Panc1 (cell line): ENCODE results near the gene RAB10. TPM values are rescaled to one million over a fixed set of nuclear protein-coding genes. Genes with fewer than 3 reads are reported as not detected.
"Not testable (repeated sequence)": the region's sequence is repeated elsewhere in the genome, so short reads cannot be mapped to it uniquely, and the experiment has no call there.

Experiments
- ATAC-seq: fragments of 200-7000 bp; cut with Tn5 transposase; 2 replicates; pipeline ENCODE4 v1.9.1; 2020; ENCODE audit warnings: mild to moderate bottlenecking, moderate library complexity
- BruUV-seq: library from RNA; stranded (reverse); fragments of 400-500 nt; replicated peaks from 2 replicates; lab custom pipeline; 2021; lab: Mats Ljungman, UMichigan
- CTCF ChIA-PET: fragments of 300-600 bp; sonication (Branson Sonifier 250); formaldehyde crosslinking; loops from one replicate; lab custom pipeline; 2022; ENCODE audit warnings: antibody characterized with exemption; lab: Charles Lee
- POLR2A ChIA-PET: fragments of 300-600 bp; sonication (Branson Sonifier 250); formaldehyde crosslinking; loops from one replicate; lab custom pipeline; 2022; ENCODE audit warnings: antibody characterized with exemption; lab: Charles Lee
- DNase-seq: peaks from one replicate; pipeline ENCODE4 v3.0.0-alpha.2; 2010; ENCODE audit warnings: low read depth, low spot score
- H3K27ac ChIP-seq: 2 replicates; pipeline ENCODE4 v1.5.1; 2011; ENCODE audit warnings: mild to moderate bottlenecking, low read length, inconsistent platforms
- H3K27me3 ChIP-seq: fragments of 200-500 bp; sonication (Bioruptor generic); 2 replicates; pipeline ENCODE4 v1.6.0; 2014; ENCODE audit warnings: low read length, inconsistent platforms; ENCODE audit not compliant: control insufficient read depth, insufficient read depth
- H3K36me3 ChIP-seq: fragments of 200-500 bp; sonication (Bioruptor generic); 2 replicates; pipeline ENCODE4 v1.5.1; 2014; ENCODE audit warnings: inconsistent platforms, mild to moderate bottlenecking, low read length, moderate library complexity; ENCODE audit not compliant: control insufficient read depth, insufficient read depth
- H3K4me1 ChIP-seq: 2 replicates; pipeline ENCODE4 v1.5.1; 2011; ENCODE audit warnings: inconsistent platforms, mild to moderate bottlenecking, low read length, moderate library complexity; ENCODE audit not compliant: control insufficient read depth, insufficient read depth
- H3K4me3 ChIP-seq, 2 experiments: 2 replicates each; pipeline ENCODE4 v1.5.1; 2011 to 2012; ENCODE audit warnings: low read depth in 2 of 2, low read length in 2 of 2, mild to moderate bottlenecking in 2 of 2, inconsistent platforms in 1 of 2, moderate library complexity in 1 of 2
- H3K9me3 ChIP-seq: fragments of 200-500 bp; sonication (Bioruptor generic); 2 replicates; pipeline ENCODE4 v1.5.1; 2014; ENCODE audit warnings: low read depth, mild to moderate bottlenecking, inconsistent platforms, low read length, moderate library complexity; ENCODE audit not compliant: control insufficient read depth, insufficient read depth
- CTCF ChIP-seq: fragments of 450-650 bp; IDR thresholded peaks from 2 replicates; pipeline ENCODE4 v1.5.1; 2017; ENCODE audit warnings: mild to moderate bottlenecking
- POLR2AphosphoS5 ChIP-seq: IDR thresholded peaks from 2 replicates; pipeline ENCODE4 v1.6.1; 2012; ENCODE audit warnings: mild to moderate bottlenecking, low read depth, low read length, moderate library complexity
- REST ChIP-seq, 2 experiments: IDR thresholded peaks; 2 replicates each; pipeline ENCODE4 v1.6.1; 2011 to 2012; ENCODE audit warnings: low read depth in 2 of 2, control low read depth in 1 of 2, low read length in 1 of 2, mild to moderate bottlenecking in 1 of 2, moderate library complexity in 1 of 2; ENCODE audit not compliant: insufficient read depth in 1 of 2
- SIN3A ChIP-seq: IDR thresholded peaks from 2 replicates; pipeline ENCODE4 v1.6.1; 2012; ENCODE audit warnings: low read depth, mild to moderate bottlenecking, low read length, moderate library complexity, borderline replicate concordance; ENCODE audit not compliant: insufficient read depth
- TCF7L2 ChIP-seq: IDR thresholded peaks from 2 replicates; pipeline ENCODE4 v1.6.1; 2011; ENCODE audit warnings: mild to moderate bottlenecking, low read depth, low read length, inconsistent platforms
- in situ Hi-C: cut with HindIII; loops from 2 replicates; pipeline ENCODE4 v1.10.0; 2016; ENCODE audit warnings: low sequenced_read_pairs, low pct_unique_long_range_greater_than_20kb
- intact Hi-C: fragments of 100-400 bp; cut with micrococcal nuclease; formaldehyde crosslinking; loops from one replicate; pipeline ENCODE4 v1.10.0; 2022; ENCODE audit not compliant: unreplicated experiment
- total RNA-seq: library from RNA; stranded (reverse); gene quantifications from one replicate; pipeline ENCODE4 v1.2.1, GENCODE V29; 2021; ENCODE audit not compliant: unreplicated experiment

RAB10 gene
- total RNA-seq, 1 experiment from 2014 or later = 208 TPM

DNA sequence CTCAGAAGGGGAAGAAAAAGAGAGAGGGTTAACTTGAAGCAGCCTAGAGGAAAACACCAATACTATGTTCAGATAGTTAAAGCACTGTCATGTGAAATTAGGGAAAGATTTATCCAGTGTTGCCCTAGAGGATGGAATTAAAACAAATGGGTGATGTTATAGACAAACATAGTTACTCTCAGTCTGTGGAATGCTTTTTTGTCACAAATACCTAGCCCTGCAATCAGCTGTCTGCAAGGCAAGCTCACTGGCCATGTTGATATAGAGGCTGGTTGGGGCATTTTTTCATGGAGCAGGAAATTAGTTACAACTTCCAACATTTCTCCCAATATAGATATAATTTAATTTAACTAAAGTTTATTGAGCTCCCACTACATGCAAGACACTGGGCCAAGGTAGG is 8.4 kb upstream of the RAB10 start:
- ATAC-seq = no peak
- intact Hi-C loops = no loop called here
- H3K9me3 ChIP-seq = no peaks in the 10 kb centered on the region
- ChIA-PET CTCF (no interaction called here), POLR2A (no interaction called here)
- no peak for DNase-seq
- no TSS peak for BruUV-seq
- no peaks in the 10 kb centered on the region for H3K36me3 ChIP-seq
- TF ChIP-seq REST (IDR thresholded peaks at IDR 0.05; ENCODE audit: insufficient read depth in 1 of 2, low read depth in 2 of 2, low read length in 1 of 2) (no peak), POLR2AphosphoS5 (no peak), SIN3A (no peak), CTCF (no peak), TCF7L2 (no peak)
- H3K27ac ChIP-seq = no peak overlapping the region
- in situ Hi-C loops = no loop called here
- no peaks in the 10 kb centered on the region for H3K4me1 ChIP-seq
- no peaks in the 10 kb centered on the region for H3K27me3 ChIP-seq
- no peak overlapping the region for H3K4me3 ChIP-seq

- DNase-seq, H3K4me1 ChIP-seq, intact Hi-C loops, H3K9me3 ChIP-seq, ATAC-seq, H3K4me3 ChIP-seq, in situ Hi-C loops, H3K27ac ChIP-seq, BruUV-seq, CTCF ChIA-PET, H3K36me3 ChIP-seq, H3K27me3 ChIP-seq: not testable (repeated sequence)
- POLR2A ChIA-PET = interaction anchor here (0.7 kb wide), 1 partner anchor 15 kb away, joined by 5 read pairs; no protein-coding TSS in a partner anchor
Observed at GRCh38 chr2:26028083-26028482, 5.8 kb upstream of the RAB10 start.

- BruUV-seq, ATAC-seq, H3K27me3 ChIP-seq, DNase-seq, H3K36me3 ChIP-seq, in situ Hi-C loops, H3K9me3 ChIP-seq, H3K4me1 ChIP-seq: not testable (repeated sequence)
- ChIA-PET CTCF (interaction anchor here (1.2 kb wide), 1 partner anchor 41 kb away, joined by 3 read pairs; no protein-coding TSS in a partner anchor), POLR2A (interaction anchor here (0.5 to 0.6 kb wide), 2 partner anchors 26 to 616 kb away, joined by 4 to 5 read pairs; no protein-coding TSS in a partner anchor)
- Histone ChIP-seq H3K27ac (peak overlapping the region; percentile 87), H3K4me3 (peak overlapping the region; percentile 83 to 94)
- intact Hi-C loops = loop anchor here (2.0 kb wide), 1 partner anchor 42 kb away; no protein-coding TSS in a partner anchor
Observed at GRCh38 chr2:26032586-26033269, 1.2 kb upstream of the RAB10 start.
